GM18498 (cell line): ENCODE measurements around the gene ZNF280A.
"Not testable (repeated sequence)": the region's sequence is repeated elsewhere in the genome, so short reads cannot be mapped to it uniquely, and the experiment has no call there.

Source experiments
- ATAC-seq: cut with Tn5 transposase; IDR thresholded peaks from one replicate; pipeline ENCODE4 v1.9.1; 2021; ENCODE audit warnings: mild to moderate bottlenecking, moderate library complexity; ENCODE audit not compliant: unreplicated experiment

The ZNF280A gene

DNA sequence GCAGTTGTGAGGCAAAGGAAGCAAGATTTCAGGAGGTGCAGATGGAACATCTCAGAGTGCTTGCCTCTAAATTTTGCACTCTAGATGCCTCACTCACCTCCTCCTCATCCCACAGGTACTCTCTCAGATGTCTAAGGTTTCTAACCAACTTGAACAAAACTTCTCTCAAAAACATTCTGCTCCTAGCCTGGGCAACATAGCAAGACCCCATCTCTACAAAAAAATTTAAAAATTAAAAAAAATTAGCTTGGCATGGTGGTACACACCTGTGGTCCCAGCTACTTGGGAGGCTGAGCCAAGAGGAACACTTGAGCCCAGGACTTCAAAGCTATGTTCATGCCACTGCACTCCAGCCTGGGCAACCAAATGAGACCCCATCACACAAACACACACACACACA, 4.2 kb downstream of the ZNF280A start:
- no peak for ATAC-seq

DNA sequence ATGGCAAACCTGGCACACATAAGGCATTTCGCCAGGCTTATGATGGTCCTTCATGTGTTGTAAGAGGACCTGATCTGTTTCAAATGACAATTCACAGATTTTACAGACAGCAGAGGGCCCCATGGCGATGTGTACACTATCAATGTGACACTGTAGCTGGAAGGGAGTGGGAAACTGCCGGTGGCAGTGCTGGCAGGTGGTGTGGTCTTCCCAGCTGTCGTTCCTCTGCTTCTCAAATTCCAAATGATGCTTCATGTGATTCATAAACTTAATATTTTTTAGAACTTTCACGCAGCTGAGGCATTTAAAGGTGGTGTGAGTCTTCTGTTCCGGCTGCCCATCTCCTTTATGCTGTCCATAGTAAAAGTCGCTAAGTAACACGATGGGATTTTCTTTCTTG, 5.6 kb downstream of the ZNF280A start:
- not testable (repeated sequence) for ATAC-seq

DNA sequence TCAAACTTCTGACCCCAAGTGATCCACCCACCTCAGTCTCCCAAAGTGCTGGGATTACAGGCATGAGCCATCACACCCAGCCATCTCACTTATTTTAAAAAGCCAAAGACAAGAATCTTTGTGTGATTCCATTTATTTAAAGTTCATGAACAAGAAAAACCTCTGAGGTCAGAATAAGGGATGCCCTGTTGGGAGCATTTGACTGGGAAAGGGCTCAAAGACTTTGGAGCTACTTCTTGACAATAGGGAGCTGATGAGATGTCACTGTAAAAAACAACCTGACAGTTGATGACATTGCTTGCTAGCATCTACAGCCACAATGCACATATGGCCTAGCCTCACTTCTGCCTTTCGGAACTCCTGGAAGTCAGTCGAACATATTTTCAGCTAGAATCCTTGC, 6.5 kb downstream of the ZNF280A start:
- no peak for ATAC-seq

DNA sequence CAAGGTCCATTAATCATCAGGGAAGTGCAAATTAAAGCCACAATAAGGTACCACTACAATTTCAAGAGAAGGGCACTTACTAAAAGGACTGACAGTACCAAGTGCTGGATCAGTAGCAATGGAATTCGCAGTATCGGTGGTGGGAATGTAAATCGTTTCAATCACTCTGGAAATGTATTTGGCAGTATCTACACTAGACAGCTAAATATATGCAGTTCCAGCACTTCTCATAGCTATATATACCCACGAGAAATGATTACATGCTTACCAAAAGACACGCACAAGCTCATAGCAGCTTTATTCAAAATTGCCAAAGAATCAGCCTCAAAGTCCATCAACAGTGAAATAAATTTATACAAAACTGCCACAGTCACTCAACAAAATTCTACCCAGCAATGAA, 7.1 kb downstream of the ZNF280A start:
- no peak for ATAC-seq

DNA sequence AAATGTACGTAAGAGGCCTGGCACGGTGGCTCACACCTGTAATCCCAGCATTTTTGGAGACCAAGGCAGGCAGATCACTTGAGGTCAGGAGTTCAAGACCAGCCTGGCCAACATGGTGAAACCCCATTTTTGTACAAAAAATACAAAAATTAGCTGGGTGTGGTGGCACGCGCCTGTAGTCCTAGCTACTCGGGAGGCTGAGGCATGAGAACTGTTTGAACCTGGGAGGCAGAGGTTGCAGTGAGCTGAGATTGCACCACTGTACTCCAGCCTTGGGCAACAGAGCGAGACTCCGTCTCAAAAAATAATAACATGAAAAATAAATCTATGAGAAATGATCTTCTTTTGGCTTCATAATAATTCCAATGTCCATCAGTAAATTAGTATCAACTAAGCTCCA, 9.2 kb downstream of the ZNF280A start:
- ATAC-seq: not testable (repeated sequence)

DNA sequence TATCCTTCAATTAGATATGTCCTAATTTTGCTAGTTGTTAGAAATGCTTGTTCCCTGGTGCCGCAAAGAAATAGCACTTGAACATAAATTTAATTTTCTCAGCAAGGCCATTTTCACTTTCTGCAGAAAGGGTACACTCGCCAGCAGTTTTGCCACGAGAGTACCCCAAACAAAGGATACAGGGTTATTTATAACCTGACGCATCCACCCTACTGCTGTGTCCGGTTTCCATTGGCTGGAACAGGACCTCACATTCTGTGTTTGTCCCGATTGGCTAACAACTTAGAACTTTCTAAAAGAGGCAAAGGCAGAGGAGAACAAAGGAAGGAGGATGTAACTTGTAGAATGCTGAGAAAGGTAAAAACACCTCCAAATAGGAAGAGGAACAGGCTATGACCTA, 10.2 kb downstream of the ZNF280A start:
- ATAC-seq: not testable (repeated sequence)

DNA sequence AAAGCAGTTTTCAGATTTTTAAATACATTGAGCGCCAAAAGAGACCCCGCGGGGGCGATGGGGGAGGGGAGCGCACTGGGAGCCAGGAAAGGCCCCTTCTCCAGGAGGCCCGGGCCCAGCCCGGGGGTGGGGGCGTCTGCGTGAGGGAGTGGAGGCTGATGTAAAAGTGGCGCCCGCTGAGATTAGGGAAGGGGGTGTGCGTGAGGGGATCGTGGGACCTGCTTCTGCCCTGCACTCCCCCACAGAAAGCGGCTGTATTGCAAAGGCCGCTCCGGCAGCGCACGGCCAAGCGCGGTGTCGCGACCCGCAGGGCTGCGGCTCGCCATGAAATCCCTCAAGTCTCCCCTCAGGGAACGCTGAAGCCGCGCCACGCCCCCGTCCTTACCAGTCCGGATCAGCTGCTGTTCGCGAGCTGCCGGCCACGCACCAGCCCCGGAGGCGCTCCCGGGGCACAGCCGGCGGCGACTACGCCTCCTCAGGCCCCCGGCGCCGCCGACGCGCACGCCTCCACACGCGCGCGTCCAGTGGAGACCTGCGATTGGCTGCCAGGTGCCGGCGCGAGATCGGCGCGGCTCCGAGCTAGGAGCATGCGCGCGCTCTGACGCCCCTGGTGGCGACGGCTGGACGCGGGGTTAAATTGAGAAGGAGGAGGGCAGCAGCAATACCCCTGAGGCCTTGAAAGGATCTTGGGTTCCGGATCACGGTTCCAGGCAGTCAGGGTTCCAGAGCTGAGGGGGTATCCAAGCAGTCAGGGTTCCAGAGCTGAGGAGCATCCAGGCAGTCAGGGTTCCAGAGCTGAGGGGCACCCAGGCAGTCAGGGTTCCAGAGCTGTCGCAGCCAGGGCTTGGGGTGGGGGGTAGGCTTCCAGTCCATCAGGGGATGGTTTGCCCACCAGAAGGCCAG, 11.5 kb downstream of the ZNF280A start, which contains the start of gene ZNF280B:
TSS of gene ZNF280B (minus strand) at position 469 of the 903 bp plus-strand sequence. CDS start 19,344 bp downstream, outside the sequence.
- peak; percentile 90 for ATAC-seq

DNA sequence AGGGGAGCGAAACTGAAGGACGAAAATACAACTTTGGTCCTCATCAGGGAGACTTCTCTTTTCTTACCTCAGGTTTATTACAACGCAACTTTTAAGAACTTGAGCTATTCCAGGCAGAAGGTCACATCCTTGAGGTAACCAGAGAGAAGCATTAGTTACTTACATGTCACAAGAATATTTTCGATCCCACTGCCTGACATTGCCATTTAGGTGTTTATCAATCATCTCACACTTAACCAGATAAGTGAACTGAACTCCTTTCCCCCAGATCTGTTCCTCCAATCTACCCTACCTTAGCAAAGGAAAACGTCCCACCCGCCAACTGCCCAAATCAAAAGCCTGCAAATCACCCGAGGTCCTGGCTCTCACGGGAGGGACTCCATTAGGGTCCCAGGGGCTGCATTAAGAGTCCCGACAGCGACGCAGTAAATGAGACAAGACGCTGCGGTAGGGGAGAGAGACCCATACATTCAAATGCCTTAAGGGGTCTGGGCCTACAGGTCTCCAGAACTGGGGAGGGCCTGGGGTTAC, 12.3 kb downstream of the ZNF280A start:
- ATAC-seq: no peak

DNA sequence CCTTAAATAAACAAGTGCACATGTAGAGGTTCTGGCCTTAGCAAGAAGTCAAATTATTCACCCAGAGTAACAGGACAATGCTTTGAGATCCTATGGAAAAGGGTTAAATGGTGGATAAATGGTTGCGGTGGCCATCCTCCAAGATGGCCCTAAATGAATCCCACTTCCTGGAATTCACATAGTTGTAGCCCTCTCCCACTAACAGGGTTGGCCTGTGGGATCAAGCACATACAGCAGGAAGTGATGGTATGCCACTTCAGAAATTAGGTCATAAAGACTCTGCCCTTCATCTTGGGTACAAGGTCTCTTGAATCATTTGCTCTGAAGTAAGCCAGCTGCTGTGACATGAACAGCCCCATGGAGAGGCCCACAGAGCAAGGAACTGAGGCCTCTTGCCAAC, 13.3 kb downstream of the ZNF280A start:
- no peak for ATAC-seq

DNA sequence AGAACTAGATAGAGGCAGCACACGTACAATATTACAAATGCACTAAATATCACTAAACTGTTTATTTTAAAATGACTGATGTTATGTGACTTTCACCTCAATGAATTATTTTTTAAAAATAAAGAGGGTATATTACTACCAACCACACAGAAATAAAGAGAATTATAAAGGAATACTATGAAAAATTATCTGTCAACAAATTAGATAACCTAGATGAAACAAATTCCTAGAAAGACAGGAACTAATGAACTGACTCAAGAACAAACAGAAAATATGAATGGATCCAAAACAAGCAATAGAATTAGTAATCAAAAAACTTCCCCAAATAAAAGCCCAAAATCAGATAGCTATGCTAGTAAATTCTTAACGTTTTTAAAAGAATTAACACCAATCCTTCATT, 21.8 kb downstream of the ZNF280A start:
- ATAC-seq: no peak

DNA sequence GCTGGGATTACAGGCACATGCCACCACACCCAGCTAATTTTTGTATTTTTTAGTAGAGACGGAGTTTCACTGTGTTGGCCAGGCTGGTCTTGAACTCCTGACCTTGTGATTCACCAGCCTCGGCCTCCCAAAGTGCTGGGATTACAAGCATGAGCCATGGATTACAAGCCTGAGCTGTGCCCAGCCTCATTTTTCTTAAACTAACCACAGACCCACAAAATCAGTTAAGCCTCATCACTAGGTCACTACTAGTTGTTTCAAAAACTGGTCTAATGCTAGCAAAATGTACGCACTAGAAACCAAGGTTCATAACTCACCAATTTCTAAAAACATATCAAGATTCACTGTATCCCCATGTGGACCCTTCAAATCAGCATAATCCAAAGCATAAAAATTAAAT, 28.5 kb downstream of the ZNF280A start:
- not testable (repeated sequence) for ATAC-seq

DNA sequence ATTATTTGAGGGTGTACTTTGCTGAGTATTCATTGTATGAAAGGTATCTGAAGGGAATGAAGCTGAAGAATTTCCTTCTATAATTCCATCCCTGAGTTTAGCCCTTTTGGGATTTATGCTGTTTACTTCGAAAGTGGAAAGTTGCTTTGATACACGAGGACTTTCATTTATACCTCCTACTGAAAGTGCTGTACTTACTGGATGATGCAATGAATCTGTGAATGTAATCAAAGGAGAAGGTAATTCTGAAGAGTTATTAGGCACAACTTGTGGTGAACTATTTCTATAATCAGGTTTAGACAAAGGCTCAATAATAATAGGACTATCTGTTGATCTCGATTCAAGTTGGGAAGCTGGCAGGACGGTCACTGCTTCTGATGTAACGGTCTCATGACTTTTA, 31.3 kb downstream of the ZNF280A start:
- no peak for ATAC-seq

DNA sequence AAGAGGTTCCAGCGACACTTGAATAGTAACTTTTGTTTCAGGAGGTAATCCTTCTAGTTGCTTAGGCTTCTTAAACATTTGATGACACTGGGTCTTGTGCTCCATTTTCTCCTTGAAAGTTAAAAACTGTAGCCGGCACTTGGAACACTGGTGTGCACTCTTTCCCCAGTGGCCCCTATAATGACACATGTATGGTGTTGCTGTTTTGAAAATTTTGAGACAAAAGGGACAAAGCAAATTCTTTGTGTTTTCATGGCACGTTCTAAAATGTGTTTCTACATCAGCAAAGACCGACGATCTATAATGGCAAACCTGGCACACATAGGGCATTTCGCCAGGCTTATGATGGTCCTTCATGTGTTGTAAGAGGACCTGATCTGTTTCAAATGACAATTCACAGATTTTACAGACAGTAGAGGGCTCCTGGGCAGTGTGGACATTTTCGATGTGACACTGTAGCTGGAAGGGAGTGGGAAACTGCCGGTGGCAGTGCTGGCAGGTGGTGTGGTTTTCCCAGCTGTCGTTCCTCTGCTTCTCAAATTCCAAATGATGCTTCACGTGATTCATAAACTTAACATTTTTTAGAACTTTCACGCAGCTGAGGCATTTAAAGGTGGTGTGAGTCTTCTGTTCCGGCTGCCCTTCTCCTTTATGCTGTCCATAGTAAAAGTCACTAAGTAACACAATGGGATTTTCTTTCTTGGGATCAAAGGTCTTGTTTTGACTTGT, 32.0 kb downstream of the ZNF280A start:
- ATAC-seq: no peak

DNA sequence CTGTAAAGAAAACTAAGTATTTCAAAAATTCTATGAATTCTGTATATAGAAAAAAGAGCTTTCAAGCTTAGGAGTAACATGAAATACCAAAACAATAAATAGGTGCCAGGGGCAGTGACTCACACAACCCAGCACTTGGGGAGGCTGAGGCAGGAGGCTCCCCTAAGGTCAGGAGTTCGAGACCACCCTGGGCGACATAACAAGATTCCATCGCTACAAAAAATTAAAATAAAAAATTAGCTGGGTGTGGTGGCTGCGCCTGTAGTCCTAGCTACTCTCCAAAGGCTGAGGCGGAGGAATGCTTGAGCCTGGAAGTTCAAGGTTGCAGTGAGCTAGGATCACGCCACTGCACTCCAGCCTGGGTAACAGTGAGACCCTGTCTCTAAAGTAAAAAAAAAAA, 33.0 kb downstream of the ZNF280A start:
- no peak for ATAC-seq

DNA sequence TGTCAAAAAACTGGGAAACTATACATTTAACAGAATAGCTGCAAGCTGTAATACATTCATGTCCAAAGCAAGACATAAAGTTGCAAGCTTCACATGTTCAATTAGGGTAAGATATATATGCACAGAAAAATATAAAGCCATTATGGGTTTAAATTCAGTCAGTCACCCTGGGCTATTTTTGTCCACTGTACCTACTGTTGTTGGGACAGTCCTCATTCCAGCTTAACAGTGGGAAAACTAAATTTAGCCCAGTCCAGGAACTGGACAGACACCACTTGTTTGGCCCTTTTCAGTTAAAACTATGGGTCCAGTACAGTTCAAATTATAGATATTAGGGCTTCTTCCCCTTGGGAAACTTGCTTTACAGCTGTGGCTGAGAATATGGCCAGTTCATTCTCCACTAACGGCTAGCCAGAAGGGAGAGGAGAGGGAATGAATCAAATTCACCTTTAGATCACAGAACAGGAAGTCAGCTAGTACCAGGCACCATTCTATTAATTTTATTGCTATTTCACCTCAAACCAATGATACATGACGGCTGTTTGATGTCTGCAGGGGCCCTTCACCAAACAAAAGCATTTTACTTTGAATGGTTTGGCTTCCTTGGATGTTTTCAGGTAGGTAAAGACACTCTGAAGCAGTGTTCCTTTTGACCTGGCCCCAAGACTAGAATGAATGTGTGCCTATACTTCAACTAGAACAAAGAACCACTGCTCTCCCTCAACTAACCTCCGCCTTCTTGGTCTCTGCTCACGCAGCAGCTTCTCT, 33.8 kb downstream of the ZNF280A start:
- no peak for ATAC-seq

DNA sequence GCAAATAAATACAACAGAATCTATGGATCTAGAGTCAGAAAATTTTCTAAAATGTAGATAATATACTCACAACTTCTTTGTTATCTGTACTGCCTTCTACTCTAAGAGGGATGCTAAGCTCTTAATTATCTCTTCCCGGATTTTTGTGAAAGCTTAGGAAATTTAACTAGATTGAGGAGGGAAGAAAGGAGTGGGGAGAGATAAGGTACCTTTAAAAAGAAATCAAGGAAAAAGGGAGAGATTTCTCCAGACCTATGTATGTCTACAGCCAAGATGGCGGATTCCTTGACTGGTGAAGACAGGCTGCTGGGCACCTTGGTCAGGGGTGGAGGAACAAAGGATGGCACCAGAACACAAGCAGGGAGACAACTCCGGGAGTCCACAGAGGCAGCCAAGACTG, 34.5 kb downstream of the ZNF280A start:
- ATAC-seq: no peak

DNA sequence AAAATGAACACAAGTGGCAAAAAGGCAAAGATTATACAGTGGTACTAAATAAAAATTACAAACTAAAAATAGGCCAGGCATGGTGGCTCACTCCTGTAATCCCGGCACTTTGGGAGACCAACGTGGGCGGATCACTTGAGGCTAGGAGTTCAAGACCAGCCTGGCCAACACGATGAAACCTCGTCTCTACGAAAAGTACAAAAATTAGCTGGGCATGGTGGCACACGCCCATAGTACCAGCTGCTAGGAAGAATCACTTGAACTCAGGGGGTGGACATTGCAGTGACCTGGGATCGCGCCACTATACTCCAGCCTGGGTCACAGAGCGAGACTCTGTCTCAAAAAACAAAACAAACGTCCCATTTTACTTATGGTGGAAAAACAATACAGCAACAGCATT, 36.0 kb downstream of the ZNF280A start:
- no peak for ATAC-seq

DNA sequence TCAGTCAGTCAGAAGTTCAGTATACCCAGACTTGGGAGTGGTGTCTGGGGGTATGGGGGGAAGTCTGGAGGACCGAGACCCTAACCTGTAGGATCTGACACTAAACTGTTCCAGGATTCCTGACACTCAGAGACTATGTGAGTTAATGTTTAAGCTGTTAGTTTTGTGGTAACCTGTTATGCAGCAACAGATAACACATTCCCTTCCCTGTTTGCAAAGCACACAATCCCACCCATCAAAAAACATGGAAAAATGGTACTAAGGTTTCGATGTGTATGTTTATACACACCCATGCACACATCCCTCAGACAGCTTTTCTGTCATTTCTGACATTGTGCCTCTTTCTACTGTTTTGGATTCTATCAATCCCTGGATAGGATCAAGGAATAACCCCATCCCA, 39.1 kb downstream of the ZNF280A start:
- no peak for ATAC-seq

DNA sequence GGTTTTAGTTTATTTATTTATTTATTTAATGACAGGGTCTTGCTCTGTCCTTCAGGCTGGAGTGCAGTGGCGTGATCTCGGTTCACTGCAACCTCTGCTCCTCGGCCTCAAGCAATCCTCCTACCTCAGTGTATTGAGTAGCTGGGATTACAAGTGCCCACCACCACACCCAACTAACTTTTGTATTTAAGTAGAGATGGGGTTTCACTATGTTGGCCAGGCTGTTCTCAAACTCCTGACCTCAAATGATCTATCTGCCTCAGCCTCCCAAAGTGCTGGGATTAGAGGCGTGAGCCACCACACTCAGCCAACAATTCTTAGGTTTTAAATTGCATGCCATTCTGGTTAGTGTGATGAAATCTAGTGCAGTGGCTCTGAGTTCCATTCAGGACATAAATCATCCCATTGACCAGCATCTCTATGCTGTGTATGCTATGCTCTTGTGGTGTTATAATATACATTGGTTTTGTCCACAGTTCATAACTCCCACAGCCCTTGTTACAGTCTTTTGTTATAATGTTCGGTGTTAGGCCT, 40.0 kb downstream of the ZNF280A start:
- ATAC-seq: no peak

DNA sequence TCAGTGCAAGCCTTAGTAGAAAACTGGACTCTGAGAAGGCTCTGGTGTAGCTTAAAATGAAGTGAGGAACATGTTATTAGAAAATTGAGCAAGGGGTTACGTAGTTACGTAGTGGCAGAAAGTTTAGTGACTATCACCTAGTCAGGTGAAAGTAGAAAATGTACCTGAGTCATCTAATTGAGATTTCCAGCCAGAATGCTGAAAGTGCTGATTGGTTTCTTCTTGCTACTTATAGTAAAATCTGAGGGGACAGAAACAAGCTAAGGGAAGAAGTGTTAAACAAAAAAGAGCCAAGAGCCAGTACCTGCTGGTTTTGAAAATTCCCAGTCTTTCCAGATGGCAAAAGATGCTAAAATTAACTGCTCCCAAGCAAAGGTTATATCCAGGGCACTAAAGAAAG, 41.0 kb downstream of the ZNF280A start:
- ATAC-seq: no peak

DNA sequence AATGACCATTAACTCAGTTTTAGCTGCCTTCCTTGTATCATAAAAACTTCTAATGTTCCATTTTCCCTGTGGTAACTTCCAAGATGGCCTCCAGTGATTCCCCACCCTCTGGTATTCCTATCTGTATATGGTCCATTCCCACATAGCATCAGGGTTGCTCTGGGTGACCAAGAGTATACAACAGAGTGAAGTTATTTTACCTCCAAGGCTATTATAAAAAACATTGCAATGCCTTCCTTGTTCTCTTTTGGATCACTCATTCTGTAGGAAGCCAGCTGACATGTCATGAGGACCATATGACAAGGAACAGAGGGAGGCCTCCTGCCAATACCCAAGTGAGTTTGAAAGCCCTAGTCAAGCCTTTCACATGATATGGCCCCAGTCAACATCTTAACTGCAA, 41.6 kb downstream of the ZNF280A start:
- ATAC-seq: no peak
